HEK293 (cell line): ENCODE measurements around the gene PALM3.

Source experiments
- GFI1B ChIP-seq: fragments of 450-650 bp; formaldehyde crosslinking; IDR thresholded peaks from 2 replicates; pipeline ENCODE4 v1.5.1; 2016; ENCODE audit warnings: missing biosample characterization, missing genetic modification characterization
- GLIS1 ChIP-seq: fragments of 450-650 bp; formaldehyde crosslinking; IDR thresholded peaks from 2 replicates; pipeline ENCODE4 v1.5.1; 2016; ENCODE audit warnings: missing biosample characterization, missing genetic modification characterization
- GLIS2 ChIP-seq: fragments of 450-650 bp; formaldehyde crosslinking; IDR thresholded peaks from 2 replicates; pipeline ENCODE4 v1.5.1; 2016; ENCODE audit warnings: missing biosample characterization, missing genetic modification characterization
- HOXD13 ChIP-seq: sonication (generic); formaldehyde crosslinking; IDR thresholded peaks from 2 replicates; pipeline ENCODE4 v1.8.0; 2022; ENCODE audit warnings: missing genetic modification reagents, borderline replicate concordance
- IKZF3 ChIP-seq: fragments of 450-650 bp; IDR thresholded peaks from 2 replicates; pipeline ENCODE4 v1.5.0; 2018; ENCODE audit warnings: missing biosample characterization, mild to moderate bottlenecking, missing genetic modification characterization, moderate library complexity
- KLF17 ChIP-seq: fragments of 450-650 bp; formaldehyde crosslinking; IDR thresholded peaks from 2 replicates; pipeline ENCODE4 v1.5.1; 2016; ENCODE audit warnings: missing biosample characterization, missing genetic modification characterization
- RBAK ChIP-seq: fragments of 450-650 bp; formaldehyde crosslinking; IDR thresholded peaks from 2 replicates; pipeline ENCODE4 v1.5.1; 2016; ENCODE audit warnings: missing biosample characterization, missing genetic modification characterization
- REST ChIP-seq: fragments of 450-650 bp; formaldehyde crosslinking; IDR thresholded peaks from 2 replicates; pipeline ENCODE4 v1.5.1; 2016; ENCODE audit warnings: missing biosample characterization, missing genetic modification characterization
- WT1 ChIP-seq: fragments of 450-650 bp; formaldehyde crosslinking; IDR thresholded peaks from 2 replicates; pipeline ENCODE4 v1.5.1; 2016; ENCODE audit warnings: missing biosample characterization, missing genetic modification characterization
- ZNF214 ChIP-seq: fragments of 450-650 bp; formaldehyde crosslinking; IDR thresholded peaks from 2 replicates; pipeline ENCODE4 v1.5.1; 2017; ENCODE audit warnings: missing biosample characterization, mild to moderate bottlenecking, missing genetic modification characterization, borderline replicate concordance
- ZNF23 ChIP-seq: fragments of 450-650 bp; formaldehyde crosslinking; IDR thresholded peaks from 2 replicates; pipeline ENCODE4 v1.5.1; 2016; ENCODE audit warnings: missing biosample characterization, missing genetic modification characterization, borderline replicate concordance
- ZNF391 ChIP-seq: fragments of 450-650 bp; formaldehyde crosslinking; IDR thresholded peaks from 2 replicates; pipeline ENCODE4 v1.5.1; 2016; ENCODE audit warnings: low read depth, missing biosample characterization, missing genetic modification characterization, borderline replicate concordance
- ZNF423 ChIP-seq: fragments of 450-650 bp; formaldehyde crosslinking; IDR thresholded peaks from 2 replicates; pipeline ENCODE4 v1.5.1; 2016; ENCODE audit warnings: missing biosample characterization, missing genetic modification characterization
- ZNF433 ChIP-seq: fragments of 450-650 bp; formaldehyde crosslinking; IDR thresholded peaks from 2 replicates; pipeline ENCODE4 v1.5.1; 2016; ENCODE audit warnings: missing biosample characterization, missing genetic modification characterization, low read depth
- ZNF501 ChIP-seq: fragments of 450-650 bp; formaldehyde crosslinking; IDR thresholded peaks from 2 replicates; pipeline ENCODE4 v1.5.1; 2016; ENCODE audit warnings: missing biosample characterization, missing genetic modification characterization
- ZNF510 ChIP-seq: fragments of 450-650 bp; formaldehyde crosslinking; IDR thresholded peaks from 2 replicates; pipeline ENCODE4 v1.5.1; 2018; ENCODE audit warnings: mild to moderate bottlenecking, missing genetic modification characterization, missing biosample characterization; ENCODE audit not compliant: insufficient replicate concordance
- ZNF560 ChIP-seq: fragments of 450-650 bp; formaldehyde crosslinking; IDR thresholded peaks from 2 replicates; pipeline ENCODE4 v1.5.1; 2017; ENCODE audit warnings: missing biosample characterization, missing genetic modification characterization, borderline replicate concordance
- ZNF596 ChIP-seq: fragments of 450-650 bp; IDR thresholded peaks from 2 replicates; pipeline ENCODE4 v1.5.0; 2018; ENCODE audit warnings: missing biosample characterization, mild to moderate bottlenecking, missing genetic modification characterization, moderate library complexity
- ZNF624 ChIP-seq: fragments of 450-650 bp; formaldehyde crosslinking; IDR thresholded peaks from 2 replicates; pipeline ENCODE4 v1.5.1; 2017; ENCODE audit warnings: missing biosample characterization, missing genetic modification characterization
- ZNF658 ChIP-seq: fragments of 450-650 bp; formaldehyde crosslinking; IDR thresholded peaks from 2 replicates; pipeline ENCODE4; 2016; ENCODE audit warnings: missing biosample characterization, missing genetic modification characterization
- ZNF747 ChIP-seq: fragments of 450-650 bp; formaldehyde crosslinking; IDR thresholded peaks from 2 replicates; pipeline ENCODE4 v1.5.1; 2016; ENCODE audit warnings: missing biosample characterization, missing genetic modification characterization
- ZNF792 ChIP-seq: fragments of 450-650 bp; formaldehyde crosslinking; IDR thresholded peaks from 2 replicates; pipeline ENCODE4 v1.5.1; 2016; ENCODE audit warnings: missing biosample characterization, missing genetic modification characterization
- ZNF837 ChIP-seq: fragments of 450-650 bp; formaldehyde crosslinking; IDR thresholded peaks from 2 replicates; pipeline ENCODE4 v1.5.1; 2016; ENCODE audit warnings: missing biosample characterization, missing genetic modification characterization
- ZSCAN18 ChIP-seq: fragments of 450-650 bp; formaldehyde crosslinking; IDR thresholded peaks from 2 replicates; pipeline ENCODE4 v1.5.1; 2016; ENCODE audit warnings: missing biosample characterization, missing genetic modification characterization
- ZSCAN30 ChIP-seq: fragments of 450-650 bp; IDR thresholded peaks from 2 replicates; pipeline ENCODE4 v1.5.1; 2018; ENCODE audit warnings: missing biosample characterization, mild to moderate bottlenecking, missing genetic modification characterization, moderate library complexity
- ZSCAN5A ChIP-seq: fragments of 450-650 bp; formaldehyde crosslinking; IDR thresholded peaks from 2 replicates; pipeline ENCODE4 v1.5.1; 2016; ENCODE audit warnings: missing biosample characterization, missing genetic modification characterization
- TF ChIP-seq, protein P1 (sequence below): fragments of 450-650 bp; formaldehyde crosslinking; IDR thresholded peaks from 2 replicates; pipeline ENCODE4 v1.5.1; 2016; ENCODE audit warnings: missing biosample characterization, missing genetic modification characterization
- TF ChIP-seq, protein P2 (sequence below): fragments of 450-650 bp; formaldehyde crosslinking; IDR thresholded peaks from 2 replicates; pipeline ENCODE4; 2016; ENCODE audit warnings: missing biosample characterization, missing genetic modification characterization

PALM3 gene

GRCh38 chr19:14091081-14091812 lies 29.4 kb upstream of the PALM3 start (continued):
- TF ChIP-seq, protein P1, sequence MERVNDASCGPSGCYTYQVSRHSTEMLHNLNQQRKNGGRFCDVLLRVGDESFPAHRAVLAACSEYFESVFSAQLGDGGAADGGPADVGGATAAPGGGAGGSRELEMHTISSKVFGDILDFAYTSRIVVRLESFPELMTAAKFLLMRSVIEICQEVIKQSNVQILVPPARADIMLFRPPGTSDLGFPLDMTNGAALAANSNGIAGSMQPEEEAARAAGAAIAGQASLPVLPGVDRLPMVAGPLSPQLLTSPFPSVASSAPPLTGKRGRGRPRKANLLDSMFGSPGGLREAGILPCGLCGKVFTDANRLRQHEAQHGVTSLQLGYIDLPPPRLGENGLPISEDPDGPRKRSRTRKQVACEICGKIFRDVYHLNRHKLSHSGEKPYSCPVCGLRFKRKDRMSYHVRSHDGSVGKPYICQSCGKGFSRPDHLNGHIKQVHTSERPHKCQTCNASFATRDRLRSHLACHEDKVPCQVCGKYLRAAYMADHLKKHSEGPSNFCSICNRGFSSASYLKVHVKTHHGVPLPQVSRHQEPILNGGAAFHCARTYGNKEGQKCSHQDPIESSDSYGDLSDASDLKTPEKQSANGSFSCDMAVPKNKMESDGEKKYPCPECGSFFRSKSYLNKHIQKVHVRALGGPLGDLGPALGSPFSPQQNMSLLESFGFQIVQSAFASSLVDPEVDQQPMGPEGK (tag by site-specific recombination) = peak; percentile 90
- no peak for TF ChIP-seq ZNF501 (tag by site-specific recombination)
- no peak for TF ChIP-seq ZNF624
- TF ChIP-seq REST (tag by site-specific recombination) = no peak
- no peak for TF ChIP-seq WT1
- no peak for TF ChIP-seq HOXD13 (CRISPR knock-in tag)
- TF ChIP-seq GLIS1 = peak; percentile 89
- no peak for TF ChIP-seq RBAK (tag by site-specific recombination)
- TF ChIP-seq ZNF391 (tag by site-specific recombination) = no peak
- no peak for TF ChIP-seq ZNF510 (tag by site-specific recombination)
- TF ChIP-seq ZSCAN18 = 0 out of 2 replicates have a peak, but pooled peaks have one; percentile 42
- no peak for TF ChIP-seq ZNF433 (tag by site-specific recombination)
- TF ChIP-seq ZNF747 = no peak
- TF ChIP-seq GFI1B (tag by site-specific recombination) = no peak
- TF ChIP-seq KLF17 (tag by site-specific recombination) = no peak
- TF ChIP-seq ZNF214 = no peak; the same call in 1 of the 2 replicates
- 0 out of 2 replicates have a peak, but pooled peaks have one; percentile 51 for TF ChIP-seq ZSCAN30
- peak; percentile 41; the same call in 1 of the 2 replicates for TF ChIP-seq ZNF596
- TF ChIP-seq ZNF837 = no peak
- TF ChIP-seq ZNF423 (tag by site-specific recombination) = peak; percentile 73
- no peak for TF ChIP-seq ZNF23 (tag by site-specific recombination)
- no peak for TF ChIP-seq ZNF792 (tag by site-specific recombination)
- peak; percentile 63; the same call in 1 of the 2 replicates for TF ChIP-seq IKZF3 (tag by site-specific recombination)
- TF ChIP-seq GLIS2 = peak; percentile 90
- no peak for TF ChIP-seq ZSCAN5A
- no peak for TF ChIP-seq ZNF658 (tag by site-specific recombination)
- no peak for TF ChIP-seq ZNF560 (tag by site-specific recombination)
- TF ChIP-seq, protein P2, sequence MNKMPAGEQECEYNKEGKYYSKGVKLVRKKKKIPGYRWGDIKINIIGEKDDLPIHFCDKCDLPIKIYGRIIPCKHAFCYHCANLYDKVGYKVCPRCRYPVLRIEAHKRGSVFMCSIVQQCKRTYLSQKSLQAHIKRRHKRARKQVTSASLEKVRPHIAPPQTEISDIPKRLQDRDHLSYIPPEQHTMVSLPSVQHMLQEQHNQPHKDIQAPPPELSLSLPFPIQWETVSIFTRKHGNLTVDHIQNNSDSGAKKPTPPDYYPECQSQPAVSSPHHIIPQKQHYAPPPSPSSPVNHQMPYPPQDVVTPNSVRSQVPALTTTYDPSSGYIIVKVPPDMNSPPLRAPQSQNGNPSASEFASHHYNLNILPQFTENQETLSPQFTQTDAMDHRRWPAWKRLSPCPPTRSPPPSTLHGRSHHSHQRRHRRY (tag by site-specific recombination) = no peak
